ENCODE data around the gene LRRC59.

LRRC59 gene

DNA sequence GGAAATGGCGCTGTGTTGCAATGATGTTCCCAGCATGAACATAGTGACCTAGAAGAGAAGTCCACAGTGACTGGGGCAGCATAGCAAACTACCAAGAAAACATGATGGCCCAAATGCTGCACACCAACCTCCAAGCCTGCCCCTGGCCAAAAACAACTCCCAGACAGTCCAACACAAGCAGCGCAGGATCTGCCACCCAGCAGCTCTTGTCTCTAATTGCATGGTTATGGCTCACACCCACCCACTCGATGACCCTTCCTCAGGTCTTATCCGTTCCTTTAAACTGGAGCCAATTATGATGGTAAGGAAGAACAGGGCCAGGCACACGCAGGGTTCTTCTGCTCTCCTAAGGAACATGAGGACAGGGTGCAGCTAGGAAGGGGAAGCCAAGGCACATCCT is 27.3 kb downstream of the LRRC59 start:
- no peak overlapping the region for H3K27ac ChIP-seq
- peaks cover 52% of the 10 kb centered on the region for H3K36me3 ChIP-seq
- H3K4me3 ChIP-seq (ENCODE audit: low read depth in 1 of 2, low read length in 1 of 2) = no peak overlapping the region
- H3K27me3 ChIP-seq = no peaks in the 10 kb centered on the region
- TF ChIP-seq CTCF (IDR thresholded peaks at IDR 0.05) = no peak
- no peaks in the 10 kb centered on the region for H3K9me3 ChIP-seq
- peaks cover 12 to 17% of the 10 kb centered on the region in 2 experiments for H3K4me1 ChIP-seq (ENCODE audit: control insufficient read depth in 1 of 2, insufficient read depth in 1 of 2, low read depth in 1 of 2, low read length in 1 of 2)

DNA sequence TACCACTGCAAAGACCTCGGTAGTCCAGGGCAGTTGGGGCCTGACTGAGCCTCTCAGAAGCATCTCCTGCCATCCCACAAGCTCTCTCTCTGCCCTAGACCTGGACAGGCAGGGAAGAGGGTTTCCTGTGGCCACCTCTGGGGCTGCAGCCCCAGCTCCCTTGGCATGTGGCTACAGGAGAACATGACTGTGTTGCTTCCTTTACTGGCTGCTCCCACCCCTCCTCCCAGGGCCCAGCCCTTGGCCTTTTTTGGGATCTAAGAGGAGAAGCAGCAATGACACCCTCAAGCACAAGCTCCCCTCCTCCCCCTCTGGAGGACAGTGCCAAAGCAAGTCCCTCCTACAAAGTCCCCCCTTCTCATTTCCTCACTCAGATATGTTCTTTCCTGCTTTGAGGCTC is 29.9 kb downstream of the LRRC59 start:
- TF ChIP-seq CTCF (IDR thresholded peaks at IDR 0.05) = no peak
- H3K4me3 ChIP-seq (ENCODE audit: low read depth in 1 of 2, low read length in 1 of 2) = no peak overlapping the region
- no peaks in the 10 kb centered on the region for H3K9me3 ChIP-seq
- H3K4me1 ChIP-seq (ENCODE audit: control insufficient read depth in 1 of 2, insufficient read depth in 1 of 2, low read depth in 1 of 2, low read length in 1 of 2) = peaks cover 4 to 7% of the 10 kb centered on the region in 2 experiments
- peaks cover 57% of the 10 kb centered on the region for H3K36me3 ChIP-seq
- no peak overlapping the region for H3K27ac ChIP-seq
- no peaks in the 10 kb centered on the region for H3K27me3 ChIP-seq

GRCh38 chr17:50365649-50366393 is 31.5 kb downstream of the LRRC59 start:
- peaks cover 5 to 6% of the 10 kb centered on the region in 2 experiments for H3K4me1 ChIP-seq (ENCODE audit: control insufficient read depth in 1 of 2, insufficient read depth in 1 of 2, low read depth in 1 of 2, low read length in 1 of 2)
- peaks cover 60% of the 10 kb centered on the region for H3K36me3 ChIP-seq
- no peak overlapping the region for H3K27ac ChIP-seq
- no peaks in the 10 kb centered on the region for H3K9me3 ChIP-seq
- TF ChIP-seq CTCF (IDR thresholded peaks at IDR 0.05) = no peak
- H3K4me3 ChIP-seq (ENCODE audit: low read depth in 1 of 2, low read length in 1 of 2) = no peak overlapping the region
- no peaks in the 10 kb centered on the region for H3K27me3 ChIP-seq

DNA sequence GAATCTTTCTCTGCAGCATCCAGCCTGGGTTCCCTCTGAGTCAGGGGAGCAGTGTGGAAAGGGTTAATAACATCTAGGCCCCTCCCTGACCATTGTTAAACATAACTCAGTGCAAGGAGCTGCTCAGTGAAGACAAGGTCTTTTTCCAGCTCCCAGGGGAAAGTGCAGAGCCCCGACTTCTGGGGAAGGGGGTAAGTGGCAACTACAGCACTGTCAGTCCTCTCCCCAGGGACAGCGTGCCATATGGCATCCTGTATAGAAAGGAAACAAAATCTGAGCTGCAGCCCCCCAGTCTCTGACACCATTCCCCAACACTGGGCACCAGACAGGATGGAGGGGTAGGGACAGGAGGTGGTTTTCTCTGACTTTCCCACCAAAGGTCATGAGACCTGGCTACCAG is 32.2 kb downstream of the LRRC59 start:
- H3K4me1 ChIP-seq (ENCODE audit: control insufficient read depth in 1 of 2, insufficient read depth in 1 of 2, low read depth in 1 of 2, low read length in 1 of 2) = peaks cover 5 to 6% of the 10 kb centered on the region in 2 experiments
- no peaks in the 10 kb centered on the region for H3K27me3 ChIP-seq
- peaks cover 61% of the 10 kb centered on the region for H3K36me3 ChIP-seq
- H3K4me3 ChIP-seq (ENCODE audit: low read depth in 1 of 2, low read length in 1 of 2) = no peak overlapping the region
- H3K27ac ChIP-seq = no peak overlapping the region
- H3K9me3 ChIP-seq = no peaks in the 10 kb centered on the region
- TF ChIP-seq CTCF (IDR thresholded peaks at IDR 0.05) = no peak

DNA sequence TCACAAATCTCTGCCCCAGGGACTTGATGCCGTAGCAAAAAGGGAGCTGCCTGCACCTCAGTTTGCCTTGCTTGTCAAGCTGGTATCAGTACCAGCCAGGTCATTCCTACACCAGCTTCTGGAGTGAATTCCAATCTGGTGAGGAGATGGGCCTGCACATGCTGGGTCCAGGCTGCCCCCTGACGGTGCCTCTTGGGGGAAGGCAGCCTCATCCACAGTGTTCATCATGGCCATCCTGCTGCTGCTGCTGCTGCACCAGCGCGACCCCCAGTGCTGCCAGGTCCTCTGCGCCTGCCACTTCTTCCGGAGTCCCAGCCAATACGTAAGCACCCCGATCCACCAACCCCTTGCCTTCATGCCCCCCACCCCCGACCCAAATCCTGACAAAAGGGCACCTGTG is 32.6 kb downstream of the LRRC59 start:
- Histone ChIP-seq H3K36me3 (peaks cover 61% of the 10 kb centered on the region), H3K27me3 (no peaks in the 10 kb centered on the region), H3K4me1 (ENCODE audit: control insufficient read depth in 1 of 2, insufficient read depth in 1 of 2, low read depth in 1 of 2, low read length in 1 of 2) (peaks cover 5 to 6% of the 10 kb centered on the region in 2 experiments), H3K9me3 (no peaks in the 10 kb centered on the region), H3K27ac (no peak overlapping the region), H3K4me3 (ENCODE audit: low read depth in 1 of 2, low read length in 1 of 2) (no peak overlapping the region)
- no peak for TF ChIP-seq CTCF (IDR thresholded peaks at IDR 0.05)
